Left kidney (tissue), 2 donors: Measurements from ENCODE around the gene ATP8A1. TPM values are rescaled to one million over a fixed set of nuclear protein-coding genes. Genes with fewer than 3 reads are reported as not detected.

Experiments
- DNase-seq: peaks from one replicate; pipeline ENCODE4 v3.0.0-alpha.2; 2013
- polyA plus RNA-seq: library from polyadenylated mRNA; unstranded; fragments of 120-200 nt; gene quantifications from one replicate; pipeline ENCODE4 v1.2.1, GENCODE V29; 2013; ENCODE audit not compliant: insufficient read length

The ATP8A1 gene
- polyA plus RNA-seq, 1 donor = 40.0 TPM

DNA sequence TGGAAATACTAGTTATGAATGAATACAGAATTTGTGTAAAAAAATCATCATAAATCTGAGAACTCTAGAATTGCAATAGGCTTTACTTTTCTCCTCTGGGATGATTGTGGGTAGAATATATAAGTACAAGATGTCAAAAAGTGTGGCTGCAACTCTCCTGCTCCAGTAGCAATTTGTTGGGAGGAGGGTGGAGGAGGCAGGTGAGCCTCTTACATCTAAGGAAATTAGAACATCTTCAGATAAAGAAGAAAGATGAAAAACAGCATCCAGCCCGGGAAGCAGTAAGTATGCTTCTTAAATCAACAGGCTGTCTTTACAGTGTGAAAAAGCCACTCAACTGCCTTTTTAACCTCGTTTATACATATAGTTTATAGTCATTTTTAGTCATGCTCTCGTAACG is 83.7 kb downstream of the ATP8A1 start:
- DNase-seq = no peak

DNA sequence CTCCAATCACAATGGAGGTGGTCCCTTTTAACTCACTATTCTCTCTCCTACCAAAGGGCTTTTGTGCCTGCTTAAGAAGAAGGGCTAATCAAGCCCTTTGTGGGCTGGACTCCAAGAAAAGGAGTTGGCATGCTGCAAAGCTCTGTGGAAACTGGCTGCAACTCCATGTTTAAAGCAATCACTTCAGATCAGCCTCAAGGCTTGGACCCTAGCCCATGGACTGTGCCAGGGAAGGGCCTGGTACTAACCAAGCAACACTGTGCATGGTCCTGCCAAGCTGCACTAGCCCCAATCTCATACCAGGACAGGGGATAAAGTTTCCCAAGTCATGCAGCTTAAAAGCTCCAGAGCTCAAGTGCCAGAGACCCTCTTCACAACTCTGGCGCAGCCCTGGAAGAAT is 86.7 kb downstream of the ATP8A1 start:
- no peak for DNase-seq

DNA sequence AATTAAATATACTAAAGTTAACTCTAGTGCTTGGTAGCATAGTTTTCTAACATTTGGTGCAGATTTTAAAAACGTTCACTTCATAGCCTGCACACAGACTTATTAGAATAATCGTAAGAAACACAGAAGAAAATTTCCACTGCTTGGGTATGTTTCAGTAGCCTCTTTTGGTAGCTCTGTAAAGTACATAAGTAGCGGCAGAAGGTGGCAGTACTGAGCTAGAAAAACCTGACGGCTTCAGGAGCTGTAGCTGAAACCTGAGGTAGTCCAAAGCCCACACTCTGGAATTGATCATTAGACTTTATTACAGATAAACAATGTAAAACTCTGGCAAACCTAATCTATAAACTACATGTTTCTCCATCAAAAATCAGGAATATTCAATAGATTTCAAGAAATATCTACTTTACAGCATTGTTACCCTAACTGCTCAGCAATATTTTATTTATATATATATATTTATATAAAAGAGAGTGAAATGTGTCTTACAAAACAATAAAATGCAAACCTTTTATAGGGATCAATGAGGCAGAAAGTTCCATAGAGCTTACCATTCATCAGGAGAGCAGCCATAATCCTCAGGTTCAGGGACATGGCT is 88.2 kb downstream of the ATP8A1 start:
- peak; percentile 74 for DNase-seq

DNA sequence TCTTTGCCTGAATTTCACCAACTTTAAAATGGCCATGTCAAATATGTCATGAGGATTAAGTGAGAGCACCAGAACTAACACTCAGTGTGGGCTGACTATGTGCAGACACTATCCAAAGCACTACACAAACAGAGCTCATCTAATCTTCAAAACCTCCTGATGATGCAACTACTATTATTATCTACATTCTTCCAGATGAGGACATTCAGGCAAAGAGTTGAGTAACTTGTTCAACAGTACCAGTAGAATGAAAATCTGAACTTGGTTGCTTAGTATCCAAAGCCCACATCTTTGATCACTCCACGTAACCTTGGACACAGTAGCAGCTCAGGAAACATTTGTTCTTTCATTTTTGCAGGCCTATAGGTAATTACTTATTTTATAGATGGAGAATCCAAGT is 90.1 kb downstream of the ATP8A1 start:
- DNase-seq = no peak

DNA sequence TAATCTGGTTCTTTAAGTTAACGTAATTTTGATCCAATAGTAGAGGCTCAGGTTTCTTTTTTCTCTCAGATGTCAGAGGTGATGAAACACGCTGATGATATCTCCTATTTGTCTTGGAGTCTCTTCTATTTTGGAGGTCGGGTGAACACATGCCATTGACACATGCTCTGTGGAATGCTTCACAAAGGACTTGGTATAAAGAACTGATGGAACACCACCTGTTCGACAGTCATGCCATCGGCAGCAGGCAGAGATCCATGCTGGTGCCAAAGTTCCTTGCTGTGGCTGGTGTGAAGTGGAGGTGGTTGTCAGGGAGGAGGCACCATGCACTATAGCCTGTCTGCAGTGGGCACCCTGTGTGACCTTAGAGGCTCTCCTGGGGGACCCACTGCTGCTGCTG is 94.9 kb downstream of the ATP8A1 start:
- DNase-seq = no peak

DNA sequence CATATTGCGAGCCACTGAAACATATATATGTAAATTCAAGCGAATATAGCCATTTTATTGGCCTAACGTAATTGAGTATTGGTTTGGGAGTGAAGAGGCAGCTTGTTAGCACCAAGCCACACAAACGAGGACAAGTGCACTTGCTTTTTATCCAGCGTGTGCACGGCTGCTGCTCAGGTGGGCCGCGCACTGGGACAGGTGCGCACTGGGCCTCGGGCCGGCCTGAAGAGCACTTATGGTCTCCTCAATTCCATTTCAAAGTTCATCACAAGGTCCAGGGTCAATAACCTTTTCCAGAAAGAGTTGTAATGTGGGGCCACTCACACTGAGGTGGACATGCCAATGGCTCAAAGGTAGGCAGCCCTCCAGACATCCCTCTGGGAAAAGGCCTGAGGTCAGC is 95.9 kb downstream of the ATP8A1 start:
- no peak for DNase-seq

DNA sequence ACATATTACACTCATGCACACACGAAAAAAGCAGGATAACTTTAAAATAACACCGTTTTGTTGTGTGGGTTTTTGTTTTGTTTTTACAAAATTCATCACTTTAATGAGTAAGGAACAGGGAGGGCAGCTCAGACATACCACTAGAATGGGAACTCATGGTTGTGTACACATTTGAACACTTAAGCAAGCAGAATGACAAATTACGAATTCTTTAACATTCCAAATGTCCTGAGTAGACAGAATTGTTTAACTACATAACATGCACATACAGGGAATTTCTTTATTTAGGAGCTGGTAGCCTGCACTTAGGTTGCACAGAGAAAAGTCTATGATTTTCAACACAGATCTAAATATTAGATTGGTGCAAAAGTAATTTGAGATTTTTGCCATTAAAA is 96.4 kb downstream of the ATP8A1 start:
- DNase-seq = no peak

DNA sequence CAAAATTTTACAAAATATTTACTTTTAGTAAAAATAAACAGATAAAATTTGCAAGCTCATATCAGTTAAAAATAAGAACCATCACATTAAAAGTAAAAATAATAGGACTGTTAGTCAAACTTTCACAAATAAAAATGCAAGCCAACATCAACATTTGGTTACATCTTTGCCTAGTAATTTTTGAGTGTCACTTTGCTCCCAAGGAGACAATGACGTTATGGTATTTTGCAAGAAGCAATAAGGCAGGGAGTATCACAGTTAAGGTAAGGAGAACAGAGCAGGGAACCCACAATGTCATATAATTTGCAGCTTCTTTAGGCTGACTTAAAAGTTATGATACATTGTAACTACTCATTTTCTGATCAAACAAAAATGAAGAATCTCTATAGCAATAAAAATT is 98.7 kb downstream of the ATP8A1 start:
- no peak for DNase-seq

DNA sequence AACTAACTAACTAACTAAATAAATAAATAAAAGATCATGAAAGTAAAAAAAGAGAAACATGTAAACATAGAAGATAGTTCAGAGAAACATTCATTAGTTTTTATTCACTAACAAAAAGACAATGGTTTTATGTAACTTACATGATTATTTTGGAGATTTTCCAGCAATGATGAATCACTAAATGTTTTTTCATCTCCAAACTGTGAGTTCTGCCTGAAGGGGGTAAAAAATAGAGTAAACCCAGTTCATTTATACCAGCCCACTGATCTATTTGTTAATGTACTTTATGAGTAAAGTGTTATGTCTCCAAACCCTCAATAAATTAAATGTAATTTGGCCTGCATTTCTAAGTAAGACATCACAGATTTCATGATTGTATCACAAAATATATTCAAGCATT is 101.1 kb downstream of the ATP8A1 start:
- DNase-seq = no peak

DNA sequence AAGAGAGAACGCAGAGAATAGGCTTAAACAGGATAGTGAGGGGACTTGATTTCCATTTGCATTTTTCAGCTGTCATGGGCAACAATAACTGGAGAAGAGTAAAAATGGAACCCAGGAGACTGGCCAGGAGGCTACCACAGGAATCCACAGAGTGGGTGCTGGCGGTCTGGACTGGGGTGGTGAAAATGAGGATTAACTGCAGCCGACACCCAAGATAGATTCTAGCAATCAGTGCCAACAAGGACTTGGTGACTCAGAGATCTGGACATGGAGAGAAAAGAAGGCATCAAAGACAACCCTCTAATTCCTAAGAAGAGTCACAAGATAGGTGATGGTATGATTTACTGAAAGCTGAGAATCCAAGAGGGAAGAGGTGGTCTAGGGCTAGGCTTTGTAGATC is 102.8 kb downstream of the ATP8A1 start:
- no peak for DNase-seq

DNA sequence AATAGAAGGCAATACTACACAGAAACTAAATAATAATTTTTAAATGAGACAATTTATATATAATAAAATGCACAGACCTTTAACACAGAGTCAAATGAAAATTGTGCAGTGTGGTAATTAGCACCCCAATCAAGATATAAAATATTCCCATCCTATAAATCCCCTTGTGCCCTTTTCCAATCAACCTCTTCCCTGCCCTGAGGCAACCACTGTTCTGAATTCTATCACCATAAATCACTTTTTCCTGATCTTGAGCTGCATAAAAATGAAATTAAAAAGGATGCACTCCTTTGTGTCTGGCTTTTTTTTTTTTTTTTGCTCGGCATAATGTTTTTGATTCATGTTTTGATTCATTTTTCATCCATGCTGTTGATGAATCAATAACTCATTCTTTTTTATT is 107.0 kb downstream of the ATP8A1 start:
- no peak for DNase-seq

DNA sequence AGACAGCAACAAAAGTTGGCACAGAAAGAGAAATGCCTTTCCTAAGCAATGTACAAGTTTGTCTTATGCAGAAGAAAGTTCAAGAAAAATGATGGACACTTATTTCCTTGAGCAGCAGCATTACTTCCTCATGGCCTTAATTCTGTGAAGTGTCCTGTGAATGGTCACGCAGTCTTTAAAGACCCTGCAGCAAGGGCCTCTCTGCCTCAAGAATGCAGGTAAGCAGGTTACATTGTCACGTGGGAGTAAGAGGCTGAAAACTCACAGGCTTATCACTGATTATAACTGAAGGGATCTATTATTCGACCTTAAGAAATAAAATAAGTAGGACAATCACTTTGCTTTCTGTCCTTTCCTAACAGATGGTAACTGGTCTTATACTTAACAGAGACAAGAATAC is 109.1 kb downstream of the ATP8A1 start:
- DNase-seq = no peak

DNA sequence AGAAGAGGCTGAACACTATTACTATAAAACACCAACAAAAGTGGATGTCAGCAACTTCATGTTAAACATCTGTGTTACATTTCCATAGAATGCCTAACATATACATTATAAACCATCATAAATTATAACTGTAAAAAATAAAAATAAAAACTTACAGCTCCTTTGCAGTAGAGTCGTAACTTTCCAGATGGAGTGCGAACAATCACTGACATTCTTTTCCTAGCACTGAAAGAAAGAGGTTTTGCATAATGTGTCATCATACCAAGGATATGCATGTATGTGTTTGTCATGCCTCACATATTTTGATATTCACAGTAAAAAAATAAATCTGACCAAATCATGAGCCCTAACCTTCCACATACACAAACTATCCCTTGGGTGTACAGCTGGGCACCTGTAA is 113.1 kb downstream of the ATP8A1 start:
- no peak for DNase-seq

DNA sequence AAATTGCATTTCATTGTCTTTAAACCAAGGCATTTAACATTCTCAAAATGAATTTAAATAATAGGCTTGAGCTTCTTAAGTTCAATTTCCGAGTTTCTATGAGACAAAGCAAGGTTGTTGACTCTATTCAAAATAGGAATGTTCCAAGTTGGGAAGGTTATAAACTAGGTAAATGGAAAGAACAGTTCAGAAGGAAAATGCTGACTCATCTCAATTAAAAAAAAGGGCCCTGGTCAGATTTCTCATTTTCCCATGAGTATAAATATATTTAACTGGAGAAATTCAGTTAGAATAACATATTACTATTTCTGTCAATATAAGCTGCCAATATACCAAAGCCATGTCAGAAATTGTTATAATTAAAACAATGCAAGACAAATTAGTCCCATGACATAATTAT is 113.8 kb downstream of the ATP8A1 start:
- no peak for DNase-seq

DNA sequence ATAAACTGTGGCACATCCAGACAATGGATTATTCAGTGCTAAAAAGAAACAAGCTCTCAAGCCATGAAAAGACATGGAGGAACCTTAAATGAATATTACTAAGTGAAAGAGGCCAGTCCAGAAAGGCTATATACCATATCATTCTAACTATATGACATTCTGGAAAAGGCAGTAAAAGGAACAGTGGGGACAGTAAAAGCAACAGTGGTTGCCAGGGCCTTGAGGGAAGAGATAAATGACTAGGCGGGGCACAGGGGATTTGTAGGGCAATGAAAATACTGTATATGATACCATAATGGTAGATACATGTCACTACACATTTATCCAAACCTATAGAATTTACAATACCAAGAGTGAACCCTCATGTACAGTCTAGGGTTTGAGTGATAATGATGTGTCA is 115.3 kb downstream of the ATP8A1 start:
- DNase-seq = no peak

DNA sequence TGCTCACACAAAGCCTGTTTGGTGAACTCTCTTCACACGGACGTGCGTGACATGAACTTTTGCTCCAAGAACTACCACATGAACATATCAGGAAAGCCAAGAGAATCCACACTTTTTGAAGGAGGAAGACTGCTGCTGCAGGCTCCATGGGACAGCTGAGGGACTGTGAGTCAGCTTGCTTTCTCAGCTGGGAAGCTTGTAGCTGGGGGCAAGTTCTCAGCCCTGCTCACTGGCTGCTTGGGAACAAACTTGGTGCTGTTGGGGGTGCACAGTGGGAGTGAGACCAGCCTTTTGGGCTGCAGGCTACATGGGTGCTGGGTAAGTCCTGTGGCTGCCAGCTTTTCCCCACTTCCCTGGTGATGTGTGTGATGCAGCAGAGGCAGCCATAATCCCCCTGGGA is 123.9 kb downstream of the ATP8A1 start:
- DNase-seq = no peak

DNA sequence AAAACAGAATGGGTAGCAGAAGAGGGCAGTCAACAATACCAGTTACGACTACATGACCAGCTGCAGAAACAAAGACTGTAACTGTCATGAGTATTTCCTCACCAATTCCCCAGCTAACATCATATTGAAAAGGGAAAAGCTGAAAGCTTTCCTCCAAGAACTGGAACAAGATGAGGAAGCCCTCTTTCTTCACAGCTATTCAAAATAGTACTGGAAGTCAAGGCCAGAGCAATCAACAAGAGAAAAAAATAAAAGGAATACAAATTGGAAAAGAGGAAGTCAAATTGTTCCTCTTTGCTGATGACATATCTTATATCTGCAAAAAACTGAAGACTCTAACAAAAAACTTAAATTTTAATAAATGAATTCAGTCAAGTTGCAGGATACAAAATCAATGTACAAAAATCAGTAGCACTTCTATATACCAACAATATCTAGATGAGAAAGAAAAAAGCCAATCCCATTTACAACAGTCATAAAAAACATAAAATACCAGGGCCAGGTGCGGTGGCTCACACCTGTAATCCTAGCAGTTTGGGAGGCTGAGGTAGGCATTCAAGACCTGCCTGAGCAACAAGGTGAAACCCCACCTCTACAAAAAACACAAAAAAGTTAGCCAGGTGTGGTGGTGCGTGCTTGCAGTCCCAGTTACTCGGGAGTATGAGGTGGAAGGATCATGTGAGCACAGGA is 125.4 kb downstream of the ATP8A1 start:
- no peak for DNase-seq

DNA sequence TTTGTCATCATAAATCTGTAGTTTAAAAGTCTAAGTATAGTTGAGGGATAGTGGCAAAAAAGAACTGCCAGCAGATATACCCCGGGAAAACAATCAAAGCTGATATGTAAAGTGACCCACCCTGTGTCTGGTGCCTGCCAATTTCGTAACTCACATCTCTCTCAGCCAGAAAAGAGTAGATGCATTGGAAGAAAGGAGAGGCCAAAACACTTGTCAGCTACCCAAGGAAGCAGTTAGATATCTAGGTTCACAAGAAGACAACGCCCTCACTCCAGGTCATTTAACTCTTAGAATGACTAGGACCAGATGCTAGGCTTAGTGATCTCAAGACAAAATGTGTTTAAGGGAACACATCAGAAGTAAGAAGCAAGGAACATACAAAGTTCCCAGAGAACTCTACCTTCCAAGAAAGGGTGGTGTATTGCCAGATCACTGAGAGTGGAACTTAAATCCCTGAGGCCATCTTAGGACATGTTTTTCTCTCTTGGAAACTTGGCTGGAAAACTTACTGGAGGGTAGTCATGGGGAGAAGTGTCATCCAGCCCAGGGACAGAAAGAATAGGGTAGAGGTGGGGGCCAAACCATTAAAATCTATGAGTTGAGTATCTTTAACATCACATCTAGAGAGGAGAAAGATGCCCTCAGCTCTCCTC is 133.7 kb downstream of the ATP8A1 start:
- no peak for DNase-seq

DNA sequence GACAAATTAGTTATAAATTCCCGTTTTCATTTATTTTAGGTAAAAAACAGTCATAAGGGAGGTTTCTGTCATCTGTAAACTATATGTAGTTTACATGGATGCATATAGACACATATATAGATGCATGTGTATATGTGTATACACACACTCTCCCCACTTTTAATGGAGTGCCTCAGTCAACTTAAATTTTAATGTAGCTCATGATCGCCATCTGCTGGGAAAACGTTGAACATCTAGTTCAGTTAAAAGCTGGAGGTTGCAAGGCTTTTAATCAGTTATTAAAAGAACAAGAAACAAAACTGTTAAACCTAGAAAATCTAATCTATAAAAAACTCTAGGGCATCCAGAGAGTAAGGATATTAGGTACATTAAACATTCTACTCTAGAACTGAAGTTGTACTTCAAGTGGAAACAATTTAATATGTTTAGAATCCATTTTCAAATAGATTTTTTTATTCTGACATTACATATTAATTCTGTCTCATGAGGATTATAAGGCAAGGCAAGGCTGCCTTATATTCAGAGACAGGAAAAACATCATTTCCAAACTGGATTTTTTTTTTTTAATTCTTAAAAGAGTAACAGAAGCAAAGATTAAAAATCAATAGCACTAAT is 137.0 kb downstream of the ATP8A1 start:
- DNase-seq = peak; percentile 68

DNA sequence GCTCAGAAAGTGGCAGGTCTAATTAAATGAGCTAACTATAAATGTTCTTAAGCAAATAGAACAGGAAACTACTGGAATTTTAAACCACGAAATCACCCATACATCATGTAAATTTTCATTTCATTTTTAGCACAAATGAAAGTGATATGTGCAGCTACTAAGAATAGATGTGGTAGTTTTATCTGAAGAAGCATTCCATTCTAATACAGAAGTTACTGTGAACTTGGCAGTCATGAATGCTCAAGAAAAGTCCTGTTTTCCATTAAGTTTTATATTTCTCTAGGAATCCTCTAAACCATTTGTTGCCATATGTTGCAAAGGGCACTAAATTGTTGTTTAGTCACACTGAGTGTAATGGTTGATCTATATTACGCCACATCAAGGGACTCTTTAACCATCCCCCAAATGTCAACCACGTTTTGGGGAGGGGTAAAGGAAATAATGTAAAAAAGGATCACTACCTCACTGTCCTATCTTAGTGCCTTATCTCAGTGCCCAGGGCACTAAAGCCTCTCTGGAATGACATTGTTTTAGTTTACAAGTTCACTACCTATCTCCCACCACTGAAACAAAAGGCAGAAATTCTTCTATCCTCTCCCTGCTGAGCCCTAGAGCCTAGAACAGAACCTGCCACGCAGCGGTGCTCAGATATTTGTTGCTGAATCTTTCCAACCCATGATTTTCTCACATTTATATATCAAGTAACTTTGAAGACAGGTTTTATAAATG is 141.6 kb downstream of the ATP8A1 start:
- DNase-seq = no peak

DNA sequence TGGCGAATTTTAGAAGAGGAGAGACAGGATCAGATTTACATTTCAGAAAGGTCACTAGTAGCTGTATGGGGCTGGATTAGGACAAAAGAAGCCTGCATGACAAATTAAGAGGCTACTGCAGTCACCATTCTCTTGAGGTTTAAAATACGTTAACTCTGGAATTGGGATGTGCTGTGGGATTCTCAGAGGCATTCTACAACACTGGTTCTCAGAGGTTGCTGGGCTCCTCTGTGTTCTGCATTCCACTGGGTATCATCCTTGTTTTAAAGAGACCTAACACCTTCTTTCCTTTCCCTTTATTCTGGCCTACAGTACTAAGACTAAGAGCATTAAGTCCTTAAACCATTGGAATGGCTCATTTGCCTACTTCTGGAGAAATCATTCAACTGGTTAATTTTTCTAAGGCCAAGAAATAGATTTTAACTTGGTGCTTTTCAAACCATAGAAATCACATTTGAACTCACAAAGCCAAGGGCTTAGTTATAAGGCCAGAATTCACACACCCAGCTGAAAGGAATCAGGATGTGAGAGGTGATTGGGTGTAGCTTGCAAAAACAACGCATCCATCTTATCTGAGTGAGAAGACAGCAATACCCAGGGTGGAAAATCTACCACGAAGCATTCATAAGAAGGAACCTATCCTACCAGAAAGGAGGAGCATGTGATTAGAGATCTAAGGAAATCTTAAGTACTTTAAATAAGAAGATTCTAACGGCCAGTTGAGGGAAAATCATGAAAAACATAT is 143.0 kb downstream of the ATP8A1 start:
- no peak for DNase-seq

DNA sequence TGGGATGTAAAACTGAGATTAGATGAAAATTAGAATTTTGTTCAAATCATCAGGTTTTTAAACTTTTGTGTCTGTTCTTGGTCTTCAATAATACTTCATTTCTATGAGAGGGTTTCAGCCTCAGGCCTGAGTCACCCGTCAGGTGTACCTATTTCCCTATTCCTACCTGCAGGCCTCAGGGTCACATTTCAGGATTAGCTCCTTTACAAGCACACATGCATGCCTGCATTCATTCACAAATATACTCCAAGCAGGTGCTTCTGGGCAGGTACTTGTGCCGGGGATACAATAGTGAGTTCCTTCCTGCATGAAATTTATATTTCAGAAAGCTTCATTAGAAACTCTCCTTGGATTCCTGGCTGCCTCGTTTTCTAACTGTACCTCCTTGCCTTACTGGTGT is 144.7 kb downstream of the ATP8A1 start:
- DNase-seq = no peak
